Activated CD4-positive, alpha-beta T cell treated with anti-CD3 and anti-CD28 coated beads for 48 hours (primary cell): ENCODE data around the gene FOXP2.
"Not testable (repeated sequence)": the region's sequence is repeated elsewhere in the genome, so short reads cannot be mapped to it uniquely, and the experiment has no call there.

Experiments
- DNase-seq: peaks from one replicate; pipeline ENCODE4 v3.0.0-alpha.2; 2020

FOXP2 gene

GRCh38 chr7:114504586-114504985, 90.0 kb downstream of the FOXP2 start:
- no peak for DNase-seq

GRCh38 chr7:114507381-114507780, 92.8 kb downstream of the FOXP2 start:
- DNase-seq = no peak

- no peak for DNase-seq
Measured at GRCh38 chr7:114508086-114508485, 93.5 kb downstream of the FOXP2 start.

- not testable (repeated sequence) for DNase-seq
Measured at GRCh38 chr7:114510824-114511223, 96.2 kb downstream of the FOXP2 start.

- DNase-seq = no peak
Measured at GRCh38 chr7:114519240-114519639, 104.6 kb downstream of the FOXP2 start.

- no peak for DNase-seq
Measured at GRCh38 chr7:114522081-114522480, 107.5 kb downstream of the FOXP2 start.

- no peak for DNase-seq
Measured at GRCh38 chr7:114527589-114527988, 113.0 kb downstream of the FOXP2 start.

- no peak for DNase-seq
Measured at GRCh38 chr7:114530057-114530611, 115.5 kb downstream of the FOXP2 start.

GRCh38 chr7:114531326-114531725, 116.7 kb downstream of the FOXP2 start:
- DNase-seq = no peak

GRCh38 chr7:114533131-114533530, 118.5 kb downstream of the FOXP2 start:
- no peak for DNase-seq

- DNase-seq = no peak
Measured at GRCh38 chr7:114534953-114535352, 120.3 kb downstream of the FOXP2 start.

- no peak for DNase-seq
Measured at GRCh38 chr7:114539575-114539974, 125.0 kb downstream of the FOXP2 start.

GRCh38 chr7:114540291-114540690, 125.7 kb downstream of the FOXP2 start:
- no peak for DNase-seq

- not testable (repeated sequence) for DNase-seq
Measured at GRCh38 chr7:114547346-114547745, 132.7 kb downstream of the FOXP2 start.

GRCh38 chr7:114548081-114548980, 133.7 kb downstream of the FOXP2 start:
- no peak for DNase-seq

- DNase-seq = no peak
Measured at GRCh38 chr7:114554781-114555537, 140.3 kb downstream of the FOXP2 start.

- no peak for DNase-seq
Measured at GRCh38 chr7:114567416-114567815, 152.8 kb downstream of the FOXP2 start.

- DNase-seq = no peak
Measured at GRCh38 chr7:114569220-114569619, 154.6 kb downstream of the FOXP2 start.

- no peak for DNase-seq
Measured at GRCh38 chr7:114574384-114574783, 159.8 kb downstream of the FOXP2 start.

GRCh38 chr7:114575098-114575497, 160.5 kb downstream of the FOXP2 start:
- no peak for DNase-seq

GRCh38 chr7:114580963-114581362, 166.3 kb downstream of the FOXP2 start:
- DNase-seq = not testable (repeated sequence)

- no peak for DNase-seq
Measured at GRCh38 chr7:114588506-114588905, 173.9 kb downstream of the FOXP2 start.

- no peak for DNase-seq
Measured at GRCh38 chr7:114589436-114589835, 174.8 kb downstream of the FOXP2 start.

- no peak for DNase-seq
Measured at GRCh38 chr7:114590298-114590697, 175.7 kb downstream of the FOXP2 start.
